ENCODE measurements around the gene CDON.

The CDON gene

DNA sequence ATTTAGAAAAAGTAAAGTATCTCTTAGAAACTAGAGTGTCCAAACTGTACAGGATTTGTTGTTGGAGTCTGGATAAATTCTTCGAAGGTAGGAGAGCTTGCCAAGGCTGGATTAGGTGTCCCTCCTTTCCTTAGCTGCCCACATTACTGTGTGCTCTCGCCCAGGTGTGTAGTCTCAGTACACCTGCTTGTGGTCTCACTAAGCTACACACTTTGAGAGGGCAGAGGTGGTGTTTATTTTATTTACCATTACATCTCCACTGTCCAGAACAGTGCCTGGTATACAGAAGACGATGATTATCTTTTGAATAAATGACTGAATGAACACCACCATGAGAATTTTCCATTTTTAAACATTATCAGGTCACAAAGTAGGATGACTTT lies 80.3 kb downstream of the CDON start:
- TF ChIP-seq, protein P1, sequence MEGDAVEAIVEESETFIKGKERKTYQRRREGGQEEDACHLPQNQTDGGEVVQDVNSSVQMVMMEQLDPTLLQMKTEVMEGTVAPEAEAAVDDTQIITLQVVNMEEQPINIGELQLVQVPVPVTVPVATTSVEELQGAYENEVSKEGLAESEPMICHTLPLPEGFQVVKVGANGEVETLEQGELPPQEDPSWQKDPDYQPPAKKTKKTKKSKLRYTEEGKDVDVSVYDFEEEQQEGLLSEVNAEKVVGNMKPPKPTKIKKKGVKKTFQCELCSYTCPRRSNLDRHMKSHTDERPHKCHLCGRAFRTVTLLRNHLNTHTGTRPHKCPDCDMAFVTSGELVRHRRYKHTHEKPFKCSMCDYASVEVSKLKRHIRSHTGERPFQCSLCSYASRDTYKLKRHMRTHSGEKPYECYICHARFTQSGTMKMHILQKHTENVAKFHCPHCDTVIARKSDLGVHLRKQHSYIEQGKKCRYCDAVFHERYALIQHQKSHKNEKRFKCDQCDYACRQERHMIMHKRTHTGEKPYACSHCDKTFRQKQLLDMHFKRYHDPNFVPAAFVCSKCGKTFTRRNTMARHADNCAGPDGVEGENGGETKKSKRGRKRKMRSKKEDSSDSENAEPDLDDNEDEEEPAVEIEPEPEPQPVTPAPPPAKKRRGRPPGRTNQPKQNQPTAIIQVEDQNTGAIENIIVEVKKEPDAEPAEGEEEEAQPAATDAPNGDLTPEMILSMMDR (IDR thresholded peaks at IDR 0.05; ENCODE audit: control insufficient read depth, extremely low read depth, insufficient read depth): no peak
- H3K4me3 ChIP-seq (ENCODE audit: low read depth, low read length): no peak overlapping the region
- DNase-seq (ENCODE audit: low read depth): no peak

GRCh38 chr11:125980436-125980835 lies 82.2 kb downstream of the CDON start:
- no peak overlapping the region for H3K4me3 ChIP-seq (ENCODE audit: low read depth, low read length)
- TF ChIP-seq, protein P1 (IDR thresholded peaks at IDR 0.05; ENCODE audit: control insufficient read depth, extremely low read depth, insufficient read depth): no peak
- DNase-seq (ENCODE audit: low read depth): no peak

- DNase-seq (ENCODE audit: low read depth): no peak
- H3K4me3 ChIP-seq (ENCODE audit: low read depth, low read length): no peak overlapping the region
- TF ChIP-seq, protein P1 (IDR thresholded peaks at IDR 0.05; ENCODE audit: control insufficient read depth, extremely low read depth, insufficient read depth): no peak
Observed at GRCh38 chr11:125979511-125979910, 83.2 kb downstream of the CDON start.

- TF ChIP-seq, protein P1 (IDR thresholded peaks at IDR 0.05; ENCODE audit: control insufficient read depth, extremely low read depth, insufficient read depth): no peak
- H3K4me3 ChIP-seq (ENCODE audit: low read depth, low read length): no peak overlapping the region
- DNase-seq (ENCODE audit: low read depth): no peak
Observed at GRCh38 chr11:125978778-125979407, 83.8 kb downstream of the CDON start.

- DNase-seq (ENCODE audit: low read depth): no peak
- no peak overlapping the region for H3K4me3 ChIP-seq (ENCODE audit: low read depth, low read length)
- TF ChIP-seq, protein P1 (IDR thresholded peaks at IDR 0.05; ENCODE audit: control insufficient read depth, extremely low read depth, insufficient read depth): no peak
Observed at GRCh38 chr11:125978181-125978716, 84.4 kb downstream of the CDON start.

DNA sequence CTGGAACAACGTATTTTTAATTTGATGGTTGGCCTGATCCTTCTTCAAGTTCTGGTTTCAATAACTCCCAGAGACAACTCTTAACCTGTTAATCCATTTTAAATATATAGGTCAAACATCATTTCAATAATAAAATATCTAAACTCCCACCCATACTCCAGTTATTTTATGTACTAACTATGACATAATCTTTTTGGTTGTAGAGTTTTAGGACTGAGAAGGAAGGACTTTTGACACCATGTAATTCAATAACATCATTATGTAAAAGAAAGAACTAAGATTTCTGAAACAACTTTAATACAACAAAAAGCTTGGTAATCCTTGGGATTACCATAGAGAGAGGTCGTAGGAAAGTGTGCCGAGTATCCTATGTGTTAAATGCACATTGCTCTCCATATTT lies 85.3 kb downstream of the CDON start:
- no peak overlapping the region for H3K4me3 ChIP-seq (ENCODE audit: low read depth, low read length)
- TF ChIP-seq, protein P1 (IDR thresholded peaks at IDR 0.05; ENCODE audit: control insufficient read depth, extremely low read depth, insufficient read depth): no peak
- no peak for DNase-seq (ENCODE audit: low read depth)

- H3K4me3 ChIP-seq (ENCODE audit: low read depth, low read length): no peak overlapping the region
- DNase-seq (ENCODE audit: low read depth): no peak
- TF ChIP-seq, protein P1 (IDR thresholded peaks at IDR 0.05; ENCODE audit: control insufficient read depth, extremely low read depth, insufficient read depth): no peak
Observed at GRCh38 chr11:125976156-125976555, 86.5 kb downstream of the CDON start.

All from LNCaP clone FGC (cell line).